Measurements from ENCODE around the gene ARCN1. TPM values are rescaled to one million over a fixed set of nuclear protein-coding genes. Genes with fewer than 3 reads are reported as not detected.

Gene ARCN1
- total RNA-seq, 1 experiment from 2014 or later = 83.8 TPM

GRCh38 chr11:118618115-118618990 lies 46.1 kb downstream of the ARCN1 start:
- CTCF ChIA-PET = interaction anchor here (0.9 kb wide), 1 partner anchor 10 kb away, joined by 3 read pairs; the partner anchor contains the start of gene PHLDB1
- no peak for DNase-seq
- TF ChIP-seq CTCF (IDR thresholded peaks at IDR 0.05; ENCODE audit: unreplicated experiment) = no peak
- no TSS peak for BruUV-seq (replicated peaks)
- Mint-ChIP-seq H3K4me3 (ENCODE audit: low read depth, unreplicated experiment) (no peak overlapping the region), H3K9me3 (ENCODE audit: low read depth, unreplicated experiment) (no peaks in the 10 kb centered on the region), H3K27ac (ENCODE audit: unreplicated experiment) (no peak overlapping the region), H3K4me1 (ENCODE audit: low read depth, unreplicated experiment) (peaks cover 49% of the 10 kb centered on the region), H3K36me3 (ENCODE audit: insufficient read depth, unreplicated experiment) (peaks cover 41% of the 10 kb centered on the region), H3K27me3 (ENCODE audit: unreplicated experiment) (no peaks in the 10 kb centered on the region)
- intact Hi-C loops (cut with micrococcal nuclease; ENCODE audit: unreplicated experiment) = no loop called here

- Mint-ChIP-seq H3K27ac (ENCODE audit: unreplicated experiment) (peak overlapping the region; percentile 79), H3K27me3 (ENCODE audit: unreplicated experiment) (no peaks in the 10 kb centered on the region), H3K9me3 (ENCODE audit: low read depth, unreplicated experiment) (no peaks in the 10 kb centered on the region), H3K4me3 (ENCODE audit: low read depth, unreplicated experiment) (no peak overlapping the region), H3K4me1 (ENCODE audit: low read depth, unreplicated experiment) (peaks cover 55% of the 10 kb centered on the region), H3K36me3 (ENCODE audit: insufficient read depth, unreplicated experiment) (peaks cover 46% of the 10 kb centered on the region)
- BruUV-seq (replicated peaks) = no TSS peak
- no peak for DNase-seq
- CTCF ChIA-PET = interaction anchor here (0.9 kb wide), 1 partner anchor 11 kb away, joined by 3 read pairs; the partner anchor contains the start of gene PHLDB1
- intact Hi-C loops (cut with micrococcal nuclease; ENCODE audit: unreplicated experiment) = no loop called here
- no peak for TF ChIP-seq CTCF (IDR thresholded peaks at IDR 0.05; ENCODE audit: unreplicated experiment)
These were observed 46.8 kb downstream of the ARCN1 start for GRCh38 chr11:118618991-118619375.

GRCh38 chr11:118619444-118620197 lies 47.4 kb downstream of the ARCN1 start:
- H3K4me1 Mint-ChIP-seq (ENCODE audit: low read depth, unreplicated experiment) = peaks cover 55% of the 10 kb centered on the region
- peak; percentile 18 for DNase-seq
- H3K9me3 Mint-ChIP-seq (ENCODE audit: low read depth, unreplicated experiment) = no peaks in the 10 kb centered on the region
- no TSS peak for BruUV-seq (replicated peaks)
- H3K4me3 Mint-ChIP-seq (ENCODE audit: low read depth, unreplicated experiment) = peak overlapping the region; percentile 72
- H3K27ac Mint-ChIP-seq (ENCODE audit: unreplicated experiment) = peak overlapping the region; percentile 79
- CTCF ChIA-PET = interaction anchor here (0.9 kb wide), 1 partner anchor 12 kb away, joined by 3 read pairs; the partner anchor contains the start of gene PHLDB1
- intact Hi-C loops (cut with micrococcal nuclease; ENCODE audit: unreplicated experiment) = no loop called here
- no peaks in the 10 kb centered on the region for H3K27me3 Mint-ChIP-seq (ENCODE audit: unreplicated experiment)
- H3K36me3 Mint-ChIP-seq (ENCODE audit: insufficient read depth, unreplicated experiment) = peaks cover 46% of the 10 kb centered on the region
- no peak for TF ChIP-seq CTCF (IDR thresholded peaks at IDR 0.05; ENCODE audit: unreplicated experiment)

- Mint-ChIP-seq H3K9me3 (ENCODE audit: low read depth, unreplicated experiment) (no peaks in the 10 kb centered on the region), H3K27ac (ENCODE audit: unreplicated experiment) (peak overlapping the region; percentile 79), H3K36me3 (ENCODE audit: insufficient read depth, unreplicated experiment) (peaks cover 46% of the 10 kb centered on the region), H3K4me1 (ENCODE audit: low read depth, unreplicated experiment) (peaks cover 48% of the 10 kb centered on the region), H3K4me3 (ENCODE audit: low read depth, unreplicated experiment) (peak overlapping the region; percentile 72), H3K27me3 (ENCODE audit: unreplicated experiment) (no peaks in the 10 kb centered on the region)
- intact Hi-C loops (cut with micrococcal nuclease; ENCODE audit: unreplicated experiment) = no loop called here
- no peak for TF ChIP-seq CTCF (IDR thresholded peaks at IDR 0.05; ENCODE audit: unreplicated experiment)
- CTCF ChIA-PET = interaction anchor here (0.6 to 2.2 kb wide), 7 partner anchors 9 to 40 kb away, joined by 3 to 8 read pairs (median 4); partner anchors contain the start of gene PHLDB1
- no TSS peak for BruUV-seq (replicated peaks)
- peak; percentile 64 for DNase-seq
These were observed 48.4 kb downstream of the ARCN1 start for GRCh38 chr11:118620529-118621070.
